Transverse colon (tissue), 4 donors: ENCODE results near the gene VASP. TPM values are rescaled to one million over a fixed set of nuclear protein-coding genes. Genes with fewer than 3 reads are reported as not detected.

ENCODE experiments used
- DNase-seq: peaks from one replicate; pipeline ENCODE4 v3.0.0-alpha.2; 2019
- H3K27ac ChIP-seq, 4 donors: fragments of 200-600 bp; sonication (generic); 2 replicates each; pipeline ENCODE4 v1.5.1; 2016 to 2018; ENCODE audit warnings: inconsistent platforms in 4 of 4
- H3K27me3 ChIP-seq: fragments of 200-600 bp; sonication (generic); 2 replicates; pipeline ENCODE4 v1.5.1; 2017; ENCODE audit warnings: inconsistent platforms
- H3K36me3 ChIP-seq, 4 donors: fragments of 200-600 bp; sonication (generic); 2 replicates each; pipeline ENCODE4 v1.5.1; 2017 to 2019; ENCODE audit warnings: inconsistent platforms in 4 of 4
- H3K4me1 ChIP-seq, 4 donors: fragments of 200-600 bp; sonication (generic); 2 replicates each; pipeline ENCODE4 v1.5.1; 2017 to 2020; ENCODE audit warnings: inconsistent platforms in 4 of 4
- H3K4me3 ChIP-seq, 4 donors: fragments of 200-600 bp; sonication (generic); 1 replicate in 1 of 4; 2 replicates in 3 of 4; pipeline versions ENCODE4 v1.5.1 to v1.6.1; 2017 to 2019; ENCODE audit warnings: inconsistent platforms in 4 of 4
- H3K9me3 ChIP-seq, 2 donors: fragments of 200-600 bp; sonication (generic); 2 replicates each; pipeline ENCODE4 v1.5.1; 2017 to 2019; ENCODE audit warnings: inconsistent platforms in 2 of 2
- EP300 ChIP-seq: sonication (generic); formaldehyde crosslinking; IDR thresholded peaks from one replicate; pipeline ENCODE4 v1.6.1; 2017; ENCODE audit warnings: antibody characterized with exemption, low read depth
- POLR2A ChIP-seq: fragments of 450-650 bp; IDR thresholded peaks from one replicate; pipeline ENCODE4 v1.6.1; 2016; ENCODE audit warnings: antibody characterized with exemption, mild to moderate bottlenecking, moderate library complexity
- POLR2AphosphoS5 ChIP-seq, 3 donors: sonication (generic); formaldehyde crosslinking; IDR thresholded peaks; one replicate each; pipeline ENCODE4 v1.6.1; 2016; ENCODE audit warnings: antibody characterized with exemption in 3 of 3
- WGBS, 2 donors: methylation state at CpG; one replicate each; pipeline ENCODE4 v1.1.5; 2018; ENCODE audit warnings: low coverage in 1 of 2; 5-methylcytosine and 5-hydroxymethylcytosine counted together
- in situ Hi-C, 4 donors: fragments of 200-750 bp; cut with MboI; loops; one replicate each; pipeline versions ENCODE4 v1.15.0 to v1.15.1; 2017; ENCODE audit warnings: low sequenced_read_pairs in 3 of 4, low pct_ligation_motif_present in 1 of 4, low pct_unique_long_range_greater_than_20kb in 1 of 4
- intact Hi-C: fragments of 100-400 bp; cut with DNase I; formaldehyde crosslinking; loops from one replicate; pipeline ENCODE4 v1.15.1; 2023; ENCODE audit warnings: low total_unique reads
- total RNA-seq, 4 donors: library from RNA; depleted of rRNA; stranded (reverse); fragments of >200 nt; gene quantifications; one replicate each; pipeline ENCODE4 v1.1.0, GENCODE V29; 2016
- TF ChIP-seq, protein P1 (sequence below), 5 experiments: fragments of 200-600 bp in 3 of 5; fragments of 450-650 bp in 2 of 5; sonication (generic) in 3 of 5; IDR thresholded peaks; 1 replicate in 2 of 5; 2 replicates in 3 of 5; pipeline ENCODE4 v1.5.1; 2016 to 2017; ENCODE audit warnings: antibody characterized with exemption in 5 of 5, inconsistent platforms in 3 of 5, mild to moderate bottlenecking in 2 of 5, moderate library complexity in 1 of 5

VASP gene
- total RNA-seq, 4 donors from 2014 or later = 167 to 465 (median 204) TPM

DNA sequence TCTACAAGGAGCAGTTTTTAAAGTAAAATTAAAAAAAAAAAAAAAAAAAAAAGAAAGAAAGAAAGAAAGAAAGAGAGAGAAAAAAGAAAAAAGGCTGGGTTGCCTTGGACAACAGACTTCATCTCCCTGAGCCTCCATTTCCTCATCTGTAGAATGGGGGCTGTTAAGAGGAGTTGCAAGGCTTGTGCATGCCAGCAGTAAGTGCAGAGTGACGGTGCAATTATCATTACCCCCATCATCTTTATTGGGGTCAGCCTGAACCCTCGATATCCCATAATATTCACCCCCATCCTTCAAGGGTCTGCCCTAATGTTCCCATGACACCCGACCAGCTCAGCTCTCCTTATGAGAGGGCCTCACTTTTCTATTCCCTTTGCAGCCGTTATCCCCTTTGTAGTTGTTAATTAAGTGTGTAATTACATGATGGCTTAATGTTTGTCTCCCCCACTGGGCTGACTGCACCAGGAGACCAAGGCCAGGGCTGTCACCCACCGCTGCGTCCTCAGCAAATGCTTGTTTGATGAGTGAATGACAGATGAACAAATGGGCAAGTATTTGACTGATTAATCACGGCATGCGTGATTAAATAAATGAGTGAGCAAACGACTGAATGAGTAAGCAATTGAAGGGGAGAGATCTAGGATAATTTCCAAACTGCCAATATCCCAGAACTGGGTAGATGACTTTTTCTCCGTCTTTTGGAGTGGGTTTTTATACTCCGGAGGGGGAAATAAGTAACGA lies 29.4 kb upstream of the VASP start:
- H3K9me3 ChIP-seq = no peaks in the 10 kb centered on the region
- H3K27ac ChIP-seq = peak overlapping the region; percentile 85 to 97 (median 94)
- peaks cover 4 to 16% (median 7%) of the 10 kb centered on the region in 4 donors for H3K4me1 ChIP-seq
- TF ChIP-seq POLR2AphosphoS5 (IDR thresholded peaks at IDR 0.05) (no peak), EP300 (no peak), POLR2A (no peak)
- TF ChIP-seq, protein P1, sequence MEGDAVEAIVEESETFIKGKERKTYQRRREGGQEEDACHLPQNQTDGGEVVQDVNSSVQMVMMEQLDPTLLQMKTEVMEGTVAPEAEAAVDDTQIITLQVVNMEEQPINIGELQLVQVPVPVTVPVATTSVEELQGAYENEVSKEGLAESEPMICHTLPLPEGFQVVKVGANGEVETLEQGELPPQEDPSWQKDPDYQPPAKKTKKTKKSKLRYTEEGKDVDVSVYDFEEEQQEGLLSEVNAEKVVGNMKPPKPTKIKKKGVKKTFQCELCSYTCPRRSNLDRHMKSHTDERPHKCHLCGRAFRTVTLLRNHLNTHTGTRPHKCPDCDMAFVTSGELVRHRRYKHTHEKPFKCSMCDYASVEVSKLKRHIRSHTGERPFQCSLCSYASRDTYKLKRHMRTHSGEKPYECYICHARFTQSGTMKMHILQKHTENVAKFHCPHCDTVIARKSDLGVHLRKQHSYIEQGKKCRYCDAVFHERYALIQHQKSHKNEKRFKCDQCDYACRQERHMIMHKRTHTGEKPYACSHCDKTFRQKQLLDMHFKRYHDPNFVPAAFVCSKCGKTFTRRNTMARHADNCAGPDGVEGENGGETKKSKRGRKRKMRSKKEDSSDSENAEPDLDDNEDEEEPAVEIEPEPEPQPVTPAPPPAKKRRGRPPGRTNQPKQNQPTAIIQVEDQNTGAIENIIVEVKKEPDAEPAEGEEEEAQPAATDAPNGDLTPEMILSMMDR (IDR thresholded peaks at IDR 0.05) = no peak
- H3K27me3 ChIP-seq = peaks cover 38% of the 10 kb centered on the region
- intact Hi-C loops (loop anchor here (2.0 kb wide), 1 partner anchor 37 kb away; no protein-coding TSS in a partner anchor), in situ Hi-C loops (loop anchor here (5.0 kb wide), 2 partner anchors 36 to 41 kb away; no protein-coding TSS in a partner anchor)
- peak overlapping the region in 3 of 4 donors; percentile 38 to 60 (median 43) for H3K4me3 ChIP-seq
- no peaks in the 10 kb centered on the region for H3K36me3 ChIP-seq
- DNase-seq = no peak
- WGBS, 2 donors = 0 to 6% methylated on average over 7 to 12 of the region's 12 CpGs

DNA sequence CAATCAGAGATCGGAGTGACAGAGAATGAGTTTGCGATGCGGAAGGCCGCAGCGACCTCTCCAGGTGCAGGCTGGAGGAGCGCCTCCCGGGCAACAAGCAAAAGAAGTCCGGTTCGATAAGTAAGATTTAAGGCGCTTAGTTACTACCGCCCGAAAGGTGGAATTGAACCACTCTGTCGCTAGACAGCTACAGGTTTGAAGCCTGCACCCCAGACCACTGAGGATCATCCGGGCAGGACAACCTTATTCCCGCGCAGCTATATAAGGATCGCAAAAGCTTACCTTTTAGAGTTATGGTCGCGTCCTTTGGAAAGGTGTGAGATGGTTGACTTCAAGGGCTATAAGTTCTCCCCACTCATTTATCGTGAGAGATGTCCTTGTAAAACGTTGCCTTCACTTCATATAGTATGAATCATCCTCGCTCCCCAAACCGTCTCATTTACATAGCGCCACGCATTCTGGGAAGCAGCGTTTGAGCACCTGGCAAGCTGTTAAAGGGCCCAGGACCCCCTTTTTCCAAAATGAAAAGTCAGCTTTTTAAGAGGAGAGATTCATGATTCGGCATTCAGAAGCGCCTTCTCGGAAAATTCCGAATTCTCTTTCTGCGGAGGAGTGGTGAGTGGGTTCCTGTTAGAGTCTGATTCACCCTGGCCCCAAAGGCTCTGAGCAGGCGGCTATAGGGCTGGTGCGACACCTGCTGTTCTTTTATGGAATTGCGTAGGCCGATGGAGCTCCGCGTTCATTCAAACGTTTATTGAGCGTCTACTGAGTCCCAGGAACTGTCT lies 28.6 kb upstream of the VASP start:
- H3K4me1 ChIP-seq = peaks cover 4 to 16% (median 7%) of the 10 kb centered on the region in 4 donors
- H3K9me3 ChIP-seq = no peaks in the 10 kb centered on the region
- H3K27ac ChIP-seq = peak overlapping the region; percentile 85 to 97 (median 94)
- peaks cover 31% of the 10 kb centered on the region for H3K27me3 ChIP-seq
- in situ Hi-C loops (loop anchor here (5.0 kb wide), 2 partner anchors 36 to 41 kb away; no protein-coding TSS in a partner anchor), intact Hi-C loops (loop anchor here (2.0 kb wide), 1 partner anchor 38 kb away; no protein-coding TSS in a partner anchor)
- no peaks in the 10 kb centered on the region for H3K36me3 ChIP-seq
- DNase-seq = peak; percentile 89
- H3K4me3 ChIP-seq = peak overlapping the region; percentile 16 to 60 (median 40)
- 0% methylated on average over 17 to 39 of the region's 39 CpGs for WGBS, 2 donors
- TF ChIP-seq, protein P1 (IDR thresholded peaks at IDR 0.05) = peak; percentile 97 to 100 (median 98)
- TF ChIP-seq POLR2AphosphoS5 (IDR thresholded peaks at IDR 0.05) = peak in 2 of 3 donors; percentile 62 to 65
- TF ChIP-seq POLR2A = peak; percentile 42
- TF ChIP-seq EP300 = no peak

DNA sequence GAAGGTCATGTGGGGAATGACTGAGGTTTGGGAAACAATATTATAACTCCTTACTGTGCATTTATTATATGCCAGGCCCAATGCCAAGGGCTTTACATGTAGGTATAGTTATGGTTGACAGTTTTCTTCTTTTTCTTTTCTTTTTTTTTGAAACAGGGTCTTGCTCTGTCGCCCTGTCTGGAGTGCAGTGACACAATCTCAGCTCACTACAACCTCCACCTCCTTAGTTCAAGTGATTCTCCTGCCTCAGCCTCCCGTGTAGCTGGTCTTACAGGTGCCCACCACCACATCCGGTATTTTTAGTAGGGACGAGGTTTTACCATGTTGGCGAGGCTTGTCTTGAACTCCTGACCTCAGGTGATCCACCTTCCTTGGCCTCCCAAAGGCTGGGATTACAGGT lies 24.2 kb upstream of the VASP start:
- peaks cover 2 to 14% (median 5%) of the 10 kb centered on the region in 4 donors for H3K4me1 ChIP-seq
- no peaks in the 10 kb centered on the region for H3K36me3 ChIP-seq
- no peak overlapping the region for H3K27ac ChIP-seq
- peaks cover 4% of the 10 kb centered on the region for H3K27me3 ChIP-seq
- no peak overlapping the region for H3K4me3 ChIP-seq
- 78 to 85% methylated on average over 5 of the region's 5 CpGs for WGBS, 2 donors
- intact Hi-C loops (no loop called here), in situ Hi-C loops (no loop called here)
- DNase-seq = no peak
- TF ChIP-seq, protein P1 (IDR thresholded peaks at IDR 0.05) = no peak
- TF ChIP-seq POLR2A (no peak), POLR2AphosphoS5 (IDR thresholded peaks at IDR 0.05) (no peak), EP300 (no peak)
- H3K9me3 ChIP-seq = no peaks in the 10 kb centered on the region
